Kidney (tissue), 14 donors: Measurements from ENCODE around the gene SYPL2. TPM values are rescaled to one million over a fixed set of nuclear protein-coding genes. Genes with fewer than 3 reads are reported as not detected.

ENCODE experiments used
- DNase-seq, 5 donors: peaks; one replicate each; pipeline ENCODE4 v3.0.0-alpha.2; 2013 to 2020
- FAIRE-seq: peaks from 2 replicates; lab custom pipeline; 2012; peaks lifted over from hg19 to GRCh38; lab: Jason Lieb, UNC
- H3K27ac ChIP-seq, 2 donors: one replicate each; pipeline ENCODE4 v1.7.0; 2013; ENCODE audit warnings: low read depth in 2 of 2, low read length in 2 of 2, inconsistent platforms in 1 of 2
- H3K27me3 ChIP-seq: one replicate; pipeline ENCODE4 v1.7.1; 2013; ENCODE audit warnings: low read length, inconsistent platforms; ENCODE audit not compliant: control insufficient read depth, insufficient read depth
- H3K36me3 ChIP-seq, 3 donors: one replicate each; pipeline versions ENCODE4 v1.7.0 to v1.7.1; 2013; ENCODE audit warnings: low read length in 3 of 3, control low read depth in 1 of 3, inconsistent platforms in 1 of 3; ENCODE audit not compliant: insufficient read depth in 3 of 3, control insufficient read depth in 2 of 3
- H3K4me1 ChIP-seq, 3 donors: one replicate each; pipeline versions ENCODE4 v1.7.0 to v1.7.1; 2013; ENCODE audit warnings: low read length in 3 of 3, inconsistent platforms in 1 of 3, low read depth in 1 of 3; ENCODE audit not compliant: control insufficient read depth in 2 of 3, insufficient read depth in 2 of 3
- H3K4me3 ChIP-seq, 3 donors: one replicate each; pipeline versions ENCODE4 v1.7.0 to v1.8.1; 2013; ENCODE audit warnings: low read length in 3 of 3, control low read depth in 1 of 3, inconsistent platforms in 1 of 3
- H3K9ac ChIP-seq, 3 donors: one replicate each; pipeline versions ENCODE4 v1.7.0 to v1.7.1; 2013; ENCODE audit warnings: low read length in 3 of 3, control low read depth in 1 of 3, inconsistent platforms in 1 of 3
- H3K9me3 ChIP-seq, 3 donors: one replicate each; pipeline versions ENCODE4 v1.7.0 to v1.7.1; 2013; ENCODE audit warnings: low read length in 3 of 3, control low read depth in 1 of 3, inconsistent platforms in 1 of 3; ENCODE audit not compliant: control insufficient read depth in 2 of 3, insufficient read depth in 1 of 3
- CTCF ChIP-seq: IDR thresholded peaks from 3 replicates; pipeline ENCODE4 v1.5.1; 2012; ENCODE audit warnings: mild to moderate bottlenecking, moderate library complexity, borderline replicate concordance; ENCODE audit not compliant: insufficient read depth; ENCODE audit errors: extremely low read depth
- intact Hi-C: fragments of 100-400 bp; cut with DNase I; formaldehyde crosslinking; loops from one replicate; pipeline ENCODE4 v1.11.1; 2022
- polyA plus RNA-seq: library from polyadenylated mRNA; stranded (reverse); fragments of 350-450 nt; fragmentation: Illumina TruSeq; extraction: RNeasy Lipid Tissue Mini Kit (QIAGEN cat#74804); gene quantifications from one replicate; pipeline ENCODE4 v1.2.3, GENCODE V29; 2014; ENCODE audit warnings: low read depth, low replicate concordance; ENCODE audit not compliant: insufficient read depth
- total RNA-seq: library from RNA; stranded (reverse); fragmentation: NEBNext Ultra II Directional; extraction: Animal tissue kit (Norgen Biotek cat#: 25700); gene quantifications from one replicate; pipeline ENCODE4 v1.2.1, GENCODE V29; 2021
- donor health status: control.
- donor health status: control.
- donor health status: control.
- donor health status: control.
- donor health status: control.
- donor health status: DM: yes; HTN: yes; CAD: no.
- donor health status: Normal renal cell carcinoma (clear cell type).

SYPL2 gene
- total and polyA plus RNA-seq, 2 donors from 2014 or later = 6.7 to 9.8 TPM

GRCh38 chr1:109425391-109426280 lies 40.7 kb upstream of the SYPL2 start:
- intact Hi-C loops = loop anchor here (10.0 kb wide), 1 partner anchor 99 kb away; no protein-coding TSS in a partner anchor
- H3K4me3 ChIP-seq = peak overlapping the region; percentile 63 to 94 (median 92)
- H3K4me1 ChIP-seq = peaks cover 4 to 8% (median 6%) of the 10 kb centered on the region in 3 donors
- DNase-seq = peak in 1 of 5 donors; percentile 51
- H3K9me3 ChIP-seq = no peaks in the 10 kb centered on the region
- no peak for TF ChIP-seq CTCF
- FAIRE-seq = no peak
- H3K36me3 ChIP-seq = peaks cover 0 to 4% (median 2%) of the 10 kb centered on the region in 3 donors
- peak overlapping the region; percentile 7 to 91 (median 91) for H3K9ac ChIP-seq
- peak overlapping the region; percentile 56 to 79 for H3K27ac ChIP-seq
- H3K27me3 ChIP-seq = no peaks in the 10 kb centered on the region

GRCh38 chr1:109426281-109427170 lies 39.8 kb upstream of the SYPL2 start, which contains the start of gene PSMA5:
Gene PSMA5, minus strand, starts transcription at chr1:109426448. Its CDS starts 118 bp downstream, at chr1:109426330.
- Histone ChIP-seq H3K9ac (peak within 1 kb of the TSS; percentile 78 to 94 (median 91)), H3K27ac (peak within 1 kb of the TSS; percentile 85 to 92), H3K9me3 (no peaks in the 10 kb centered on the region), H3K27me3 (no peaks in the 10 kb centered on the region), H3K36me3 (no peaks in the 10 kb centered on the region), H3K4me3 (peak within 1 kb of the TSS; percentile 63 to 94 (median 92)), H3K4me1 (peaks cover 4 to 8% (median 6%) of the 10 kb centered on the region in 3 donors)
- peak; percentile 16 for TF ChIP-seq CTCF
- FAIRE-seq = peak; percentile 92
- peak; percentile 97 to 99 (median 99) for DNase-seq
- intact Hi-C loops = loop anchor here (10.0 kb wide), 1 partner anchor 98 kb away; no protein-coding TSS in a partner anchor

GRCh38 chr1:109427171-109427467 lies 39.2 kb upstream of the SYPL2 start:
- Histone ChIP-seq H3K9ac (peak overlapping the region; percentile 78 to 94 (median 91)), H3K27ac (peak overlapping the region; percentile 85 to 92), H3K27me3 (no peaks in the 10 kb centered on the region), H3K4me1 (peaks cover 4 to 8% (median 6%) of the 10 kb centered on the region in 3 donors), H3K9me3 (no peaks in the 10 kb centered on the region), H3K36me3 (no peaks in the 10 kb centered on the region), H3K4me3 (peak overlapping the region; percentile 63 to 94 (median 92))
- intact Hi-C loops = loop anchor here (10.0 kb wide), 1 partner anchor 98 kb away; no protein-coding TSS in a partner anchor
- no peak for DNase-seq
- no peak for TF ChIP-seq CTCF
- FAIRE-seq = no peak
